ENCODE data around the gene PPM1F.
"Not testable (repeated sequence)": the region's sequence is repeated elsewhere in the genome, so short reads cannot be mapped to it uniquely, and the experiment has no call there.

The PPM1F gene

DNA sequence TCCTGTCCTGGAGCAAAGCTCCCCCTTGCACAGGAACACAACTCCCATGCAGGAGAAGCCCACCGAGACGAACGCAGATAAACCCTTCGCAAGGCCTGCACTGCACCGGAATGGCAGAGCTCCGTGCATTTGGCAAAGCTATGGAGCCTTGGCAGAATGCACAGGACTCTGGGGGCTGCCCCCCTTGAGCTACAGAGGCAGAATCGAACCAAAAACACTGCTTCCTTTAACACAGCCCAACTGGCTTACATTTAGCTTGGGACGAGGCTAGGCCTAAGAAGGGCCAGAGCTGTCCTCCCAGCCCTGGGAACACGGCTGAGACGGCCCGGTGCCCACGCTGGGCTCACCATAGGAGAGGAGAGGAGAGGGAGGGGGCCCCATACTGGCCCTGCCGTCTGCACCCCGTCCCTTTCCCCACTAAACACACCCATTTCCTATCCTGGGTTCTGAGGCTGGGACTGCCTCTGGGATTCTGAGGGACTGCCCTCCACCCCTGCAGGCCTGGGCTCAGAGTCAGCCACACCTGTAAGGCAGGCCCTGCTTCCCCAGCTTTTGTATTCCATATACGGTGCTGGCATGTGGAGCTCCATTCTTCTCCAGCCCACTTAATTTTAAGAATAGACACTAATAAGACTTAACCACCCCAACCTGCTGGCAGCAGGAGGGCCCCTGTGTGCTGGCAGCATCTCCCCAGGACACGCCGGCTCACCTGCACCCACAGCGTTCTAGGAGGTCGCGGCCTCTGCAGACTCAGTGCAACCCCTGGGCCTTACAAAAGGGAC, 32.9 kb downstream of the PPM1F start:
- DNase-seq: no peak

GRCh38 chr22:21918466-21919185, 34.0 kb downstream of the PPM1F start:
- no peak for DNase-seq

DNA sequence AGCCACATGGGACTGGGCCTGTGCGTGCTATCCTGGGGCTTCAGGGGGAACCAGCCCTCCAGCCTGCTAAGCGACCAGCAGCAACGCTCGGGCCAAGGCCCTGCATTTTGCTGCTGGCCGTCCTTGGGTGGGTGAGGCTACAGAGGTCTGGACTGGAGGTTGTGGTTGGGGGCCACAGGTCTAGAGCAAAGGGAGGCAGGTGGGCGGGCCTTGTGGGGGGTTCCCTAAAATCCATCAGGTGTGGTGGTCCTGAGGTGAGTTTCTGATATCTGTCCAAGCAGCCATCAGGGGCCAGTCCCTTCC, 34.7 kb downstream of the PPM1F start:
- no peak for DNase-seq

DNA sequence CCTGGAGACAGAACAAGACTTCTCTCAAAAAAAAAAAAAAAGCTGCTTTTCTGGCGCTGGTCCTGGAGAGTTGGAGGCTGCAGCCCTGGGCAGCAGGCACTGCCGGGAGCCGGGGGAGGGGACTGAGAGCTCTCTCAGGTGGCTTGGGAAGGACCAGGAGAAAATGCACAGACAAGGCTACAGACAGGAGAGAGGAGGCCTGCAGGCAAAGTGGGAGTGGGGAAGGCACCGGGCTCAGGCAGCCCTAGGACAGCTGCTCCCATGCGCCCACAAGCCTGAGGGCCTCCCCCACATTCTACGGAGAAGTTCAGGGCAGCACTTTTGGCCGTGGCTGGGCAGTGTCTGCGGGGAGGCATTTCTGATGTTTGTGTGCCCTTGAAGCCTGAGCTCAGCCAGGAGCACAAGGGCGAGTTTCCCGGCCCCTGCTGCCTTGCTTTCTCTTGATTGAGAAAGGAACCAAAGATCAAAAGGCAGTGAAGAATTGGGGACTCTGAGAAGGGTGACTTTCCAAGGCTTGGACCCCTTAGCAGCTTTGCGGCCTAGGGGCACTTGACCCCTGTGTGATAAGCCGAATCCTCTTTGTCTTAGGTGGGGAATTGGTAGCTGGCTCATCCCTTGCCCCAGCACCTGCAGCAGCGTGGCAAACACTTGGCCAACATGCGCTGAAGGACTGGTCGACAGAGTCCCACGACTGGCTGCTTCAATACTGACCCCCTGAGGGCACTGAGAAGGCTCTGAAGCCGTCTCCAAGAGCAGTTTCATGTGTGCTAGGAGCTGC, 35.3 kb downstream of the PPM1F start:
- no peak for DNase-seq

DNA sequence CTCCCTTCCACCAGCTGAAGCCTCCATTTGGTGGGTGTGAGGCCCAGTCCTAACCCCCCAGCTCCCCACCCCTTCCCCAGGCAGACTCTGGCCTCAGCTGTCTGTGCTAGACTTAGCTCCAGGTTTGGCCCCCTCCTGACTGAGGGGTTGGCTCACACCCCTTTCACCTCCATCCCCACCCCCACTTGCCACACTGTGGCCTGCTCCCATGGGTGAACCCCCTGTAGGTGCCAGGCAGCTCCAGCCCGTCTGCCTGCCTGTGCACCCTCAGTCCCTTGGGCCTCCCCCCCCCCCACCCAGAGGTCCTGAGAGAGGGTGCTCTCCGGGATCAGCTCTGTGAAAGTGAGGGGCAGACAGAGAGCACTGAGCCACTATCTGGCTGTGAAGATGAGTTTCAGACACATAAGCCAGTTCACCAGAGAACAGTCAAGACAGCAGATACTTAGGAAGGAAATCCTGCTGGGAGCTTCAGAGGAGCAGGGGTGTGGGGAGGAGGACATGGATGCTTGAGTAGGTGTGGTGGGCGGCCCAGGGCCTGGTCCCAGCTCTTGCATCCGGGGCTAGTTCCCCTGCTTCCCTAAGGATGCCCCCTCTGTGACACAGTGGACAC, 36.2 kb downstream of the PPM1F start:
- DNase-seq: no peak

- DNase-seq: no peak
These were observed 36.9 kb downstream of the PPM1F start for GRCh38 chr22:21915624-21916308.

DNA sequence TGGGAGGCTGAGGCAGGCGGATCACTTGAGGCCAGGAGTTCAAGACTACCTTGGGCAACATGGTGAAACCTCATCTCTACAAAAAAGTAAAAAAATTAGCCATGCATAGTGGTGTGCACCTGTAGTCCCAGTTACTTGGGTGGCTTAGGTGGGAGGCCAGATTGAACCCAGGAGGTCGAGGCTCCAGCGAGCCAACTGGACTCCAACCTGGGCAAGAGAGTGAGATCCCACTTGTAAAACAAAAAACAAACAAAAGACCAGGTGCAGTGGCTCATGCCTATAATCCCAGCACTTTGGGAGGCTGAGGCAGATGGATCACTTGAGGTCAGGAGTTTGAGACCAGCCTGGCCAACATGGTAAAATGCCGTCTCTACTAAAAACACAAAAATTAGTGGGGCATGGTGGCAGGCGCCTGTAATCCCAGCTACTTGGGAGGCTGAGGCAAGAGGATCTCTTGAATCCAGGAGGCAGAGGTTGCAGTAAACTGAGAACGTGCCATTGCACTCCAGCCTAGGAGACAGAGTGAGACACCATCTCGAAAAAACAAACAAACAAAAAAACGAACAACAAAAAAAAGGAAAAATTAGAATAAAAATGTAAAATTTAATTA, 38.5 kb downstream of the PPM1F start:
- DNase-seq: not testable (repeated sequence)

DNA sequence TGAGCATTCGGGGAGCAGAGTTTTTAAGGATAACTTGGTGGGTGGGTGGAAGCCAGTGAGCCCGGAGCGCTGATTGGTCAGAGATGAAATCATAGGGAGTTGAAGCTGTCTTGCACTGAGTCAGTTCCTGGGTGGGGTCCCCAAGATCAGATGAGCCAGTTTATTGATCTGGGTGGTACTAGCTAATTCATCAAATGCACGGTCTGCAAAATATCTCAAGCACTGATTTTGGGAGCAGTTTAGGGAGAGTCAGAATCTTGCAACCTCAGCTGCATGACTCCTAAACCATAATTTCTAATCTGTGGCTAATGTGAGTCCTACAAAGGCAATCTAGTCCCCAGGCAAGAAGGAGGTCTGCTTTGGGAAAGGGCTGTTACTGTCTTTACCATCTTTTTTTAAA, 42.3 kb downstream of the PPM1F start:
- DNase-seq: not testable (repeated sequence)

DNA sequence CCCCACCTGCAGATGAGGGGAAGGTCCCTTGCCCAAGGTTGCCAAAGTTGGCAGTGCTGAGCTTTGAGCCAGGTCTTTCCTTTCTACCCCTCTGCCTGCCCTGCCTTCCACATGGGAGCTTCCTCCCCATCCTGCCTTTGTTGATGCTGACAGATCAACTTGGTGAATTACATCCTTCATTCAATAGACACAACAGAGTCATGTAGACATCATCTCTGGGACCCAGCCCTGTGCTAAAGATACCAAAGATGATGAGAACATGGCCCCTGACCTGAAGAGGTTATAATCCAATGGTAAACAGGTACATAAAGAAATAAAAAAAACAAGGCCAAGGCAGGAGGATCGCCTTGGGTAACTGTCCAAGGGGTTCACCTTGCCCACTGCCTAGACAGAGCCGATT, 42.8 kb downstream of the PPM1F start:
- no peak for DNase-seq

DNA sequence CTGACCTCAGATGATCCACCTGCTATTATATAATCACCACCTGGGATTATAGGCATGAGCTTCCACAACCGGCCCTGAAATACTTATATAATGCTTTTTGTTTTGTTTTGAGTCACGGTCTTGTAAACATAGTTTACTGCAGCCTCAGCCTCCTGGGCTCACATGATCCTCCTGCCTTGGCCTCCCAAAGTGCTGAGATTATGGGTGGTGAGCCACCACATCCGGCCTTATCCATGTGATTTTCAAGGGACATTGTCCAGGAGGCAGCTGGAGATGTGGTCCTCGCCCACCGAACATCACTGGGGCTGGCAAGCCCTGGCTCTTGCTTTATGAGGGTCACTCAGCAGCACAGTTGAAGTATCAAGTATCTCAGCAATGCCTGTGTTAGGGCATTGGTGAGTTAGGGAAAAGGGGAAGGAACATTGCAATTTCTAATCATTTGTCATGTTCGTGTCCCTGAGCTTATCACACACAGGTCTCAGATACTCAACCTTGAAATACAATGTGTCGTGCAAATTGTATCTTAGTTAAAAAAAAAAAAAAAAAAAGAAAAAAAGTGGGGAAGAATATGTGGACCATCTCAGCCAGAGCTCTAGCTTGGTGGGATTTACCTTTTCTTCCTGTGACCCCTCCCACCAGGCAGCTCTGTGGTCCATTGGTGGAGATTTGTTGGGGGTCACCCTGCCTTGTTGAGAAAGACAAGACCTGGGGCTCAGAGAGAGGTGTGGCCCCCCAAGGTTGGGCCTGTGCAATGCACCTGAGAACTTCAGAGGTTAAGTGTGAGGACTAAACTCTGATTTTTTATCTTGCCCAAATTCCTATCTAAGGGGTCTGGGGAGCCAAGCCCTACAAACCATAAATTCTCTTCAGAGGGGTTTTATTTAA, 44.8 kb downstream of the PPM1F start:
- no peak for DNase-seq

DNA sequence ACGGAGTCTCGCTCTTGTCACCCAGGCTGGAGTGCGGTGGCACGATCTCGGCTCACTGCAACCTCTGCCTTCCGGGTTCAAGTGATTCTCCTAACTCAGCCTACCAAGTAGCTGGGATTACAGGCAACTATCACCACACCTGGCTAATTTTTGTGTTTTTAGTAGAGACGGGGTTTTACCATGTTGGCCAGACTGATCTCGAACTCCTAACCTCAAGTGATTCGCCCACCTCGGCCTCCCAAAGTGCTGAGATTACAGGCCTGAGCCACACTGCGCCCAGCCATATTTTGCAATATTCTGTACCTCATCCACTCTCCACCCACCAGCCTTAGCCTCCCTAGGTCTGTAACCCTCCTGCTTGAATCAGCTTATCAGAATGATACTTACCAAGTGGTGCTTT, 47.4 kb downstream of the PPM1F start:
- DNase-seq: not testable (repeated sequence)

DNA sequence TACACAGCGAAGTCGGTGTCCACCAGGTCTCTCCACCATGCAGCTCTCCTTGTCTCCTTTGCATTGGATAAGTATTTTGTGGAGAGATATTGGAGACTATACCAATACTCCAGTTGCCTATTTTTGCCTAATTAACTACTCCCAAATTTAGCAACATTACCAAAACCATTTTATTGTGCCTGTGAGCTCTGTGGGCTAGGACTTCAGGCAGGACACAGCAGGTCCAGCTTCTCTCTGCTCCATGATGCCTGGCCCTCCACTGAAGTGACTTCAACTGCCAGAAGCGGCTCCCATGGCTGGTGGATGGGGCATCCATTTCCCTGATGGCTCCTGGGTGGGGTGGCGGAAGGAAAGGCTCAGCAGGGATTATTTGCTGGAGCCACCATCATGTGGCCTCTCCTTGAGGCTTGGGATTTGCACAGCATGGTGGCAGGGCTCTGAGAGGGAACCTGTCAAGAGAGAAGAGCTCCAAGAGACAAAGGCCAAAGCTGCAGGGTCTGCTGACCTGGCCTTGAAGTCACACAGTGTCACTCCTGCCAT, 48.3 kb downstream of the PPM1F start:
- DNase-seq: no peak

DNA sequence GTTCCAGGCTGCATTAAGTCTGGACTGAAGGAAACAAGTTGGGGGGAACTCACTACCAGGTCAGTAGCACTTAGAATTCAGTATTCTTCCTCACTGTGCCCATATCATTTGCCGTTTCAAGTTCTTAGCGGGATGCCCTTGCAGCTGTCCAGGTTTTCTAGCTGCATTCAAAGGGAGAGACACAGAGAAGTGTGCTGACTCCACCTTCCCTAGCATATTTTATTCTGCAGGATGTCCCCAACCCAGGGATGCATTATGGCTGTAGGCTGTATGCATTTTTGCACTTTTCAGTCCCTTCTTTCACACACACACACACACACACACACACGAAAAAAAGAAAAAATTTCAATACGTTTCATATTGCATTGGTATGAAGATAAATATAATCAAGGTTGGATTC, 49.4 kb downstream of the PPM1F start:
- DNase-seq: no peak

DNA sequence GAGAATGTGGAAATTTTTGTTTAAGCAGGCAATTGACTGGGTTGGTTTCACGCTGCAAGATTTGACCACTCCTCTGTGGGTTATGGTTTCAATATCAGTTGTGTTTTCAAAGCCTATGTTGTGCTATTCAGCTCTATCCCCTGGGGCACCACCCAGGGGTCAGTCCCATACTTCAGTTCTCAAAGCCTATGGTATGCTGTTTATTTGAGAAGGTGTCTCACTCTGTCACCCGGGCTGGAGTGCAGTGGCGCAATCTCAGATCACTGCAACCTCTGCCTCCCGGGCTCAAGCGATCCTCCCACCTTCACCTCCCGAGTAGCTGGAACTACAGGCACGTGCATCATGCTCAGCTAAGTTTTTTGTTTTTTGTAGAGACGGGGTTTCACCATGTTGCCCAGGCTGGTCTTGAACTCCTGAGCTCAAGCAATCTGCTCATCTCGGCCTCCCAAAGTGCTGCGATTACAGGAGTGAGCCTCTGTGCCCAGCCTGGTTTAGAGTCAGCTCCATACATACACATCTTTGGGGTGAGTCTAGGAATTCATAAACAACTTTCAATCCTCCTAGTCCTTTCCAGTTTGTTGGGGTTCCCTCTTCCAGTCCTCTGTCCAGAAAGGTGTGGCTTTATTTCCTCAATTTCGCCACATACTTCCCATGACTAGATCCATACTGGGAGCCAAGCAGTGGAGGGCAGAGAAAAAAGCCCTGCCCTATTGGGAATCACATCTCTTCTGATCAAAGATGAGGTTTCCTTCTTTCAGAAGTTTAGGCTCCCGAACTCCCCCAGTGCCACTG, 50.2 kb downstream of the PPM1F start:
- no peak for DNase-seq

DNA sequence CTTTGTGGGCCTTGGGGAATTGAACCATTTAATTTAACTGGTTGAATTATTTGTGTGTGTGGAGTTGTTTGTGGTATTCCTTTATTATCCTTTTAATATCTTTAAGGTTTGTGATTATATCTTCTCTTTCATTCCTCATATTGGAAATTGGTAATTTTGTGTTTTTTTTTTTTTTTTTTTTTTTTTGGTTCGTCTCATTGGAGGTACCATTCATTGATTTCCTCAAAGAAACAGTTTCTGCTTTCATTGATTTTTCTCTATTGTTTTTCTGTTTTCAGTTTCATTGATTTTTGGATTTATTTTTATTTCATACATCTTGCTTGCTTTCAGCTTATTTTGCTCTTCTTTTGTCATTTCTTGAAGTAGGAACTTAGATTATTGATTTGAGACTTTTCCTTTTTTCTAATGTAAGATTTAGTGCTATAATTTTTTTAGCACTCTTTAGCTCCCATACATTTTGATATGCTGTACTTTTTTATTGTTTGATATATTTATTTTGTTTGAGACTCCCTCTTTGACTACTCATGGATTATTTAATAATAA, 54.2 kb downstream of the PPM1F start:
- no peak for DNase-seq

GRCh38 chr22:21896951-21897513, 55.6 kb downstream of the PPM1F start:
- DNase-seq: no peak

DNA sequence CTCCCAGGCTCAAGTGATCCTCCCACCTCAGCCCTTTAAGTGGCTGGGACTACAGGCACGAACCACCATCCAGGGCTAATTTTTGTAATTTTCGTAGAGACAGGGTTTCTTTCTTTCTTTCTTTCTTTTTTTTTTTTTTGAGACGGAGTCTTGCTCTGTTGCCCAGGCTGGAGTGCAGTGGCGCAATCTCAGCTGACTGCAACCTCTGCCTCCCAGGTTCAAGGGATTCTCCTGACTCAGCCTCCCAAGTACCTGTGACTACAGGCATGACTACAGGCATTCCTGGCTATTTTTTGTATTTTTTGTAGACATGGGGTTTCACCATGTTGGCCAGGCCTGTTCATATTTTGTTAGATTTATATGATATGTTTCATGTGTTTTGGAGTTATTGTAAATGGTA, 56.4 kb downstream of the PPM1F start:
- not testable (repeated sequence) for DNase-seq

GRCh38 chr22:21894799-21895198, 57.8 kb downstream of the PPM1F start:
- no peak for DNase-seq

DNA sequence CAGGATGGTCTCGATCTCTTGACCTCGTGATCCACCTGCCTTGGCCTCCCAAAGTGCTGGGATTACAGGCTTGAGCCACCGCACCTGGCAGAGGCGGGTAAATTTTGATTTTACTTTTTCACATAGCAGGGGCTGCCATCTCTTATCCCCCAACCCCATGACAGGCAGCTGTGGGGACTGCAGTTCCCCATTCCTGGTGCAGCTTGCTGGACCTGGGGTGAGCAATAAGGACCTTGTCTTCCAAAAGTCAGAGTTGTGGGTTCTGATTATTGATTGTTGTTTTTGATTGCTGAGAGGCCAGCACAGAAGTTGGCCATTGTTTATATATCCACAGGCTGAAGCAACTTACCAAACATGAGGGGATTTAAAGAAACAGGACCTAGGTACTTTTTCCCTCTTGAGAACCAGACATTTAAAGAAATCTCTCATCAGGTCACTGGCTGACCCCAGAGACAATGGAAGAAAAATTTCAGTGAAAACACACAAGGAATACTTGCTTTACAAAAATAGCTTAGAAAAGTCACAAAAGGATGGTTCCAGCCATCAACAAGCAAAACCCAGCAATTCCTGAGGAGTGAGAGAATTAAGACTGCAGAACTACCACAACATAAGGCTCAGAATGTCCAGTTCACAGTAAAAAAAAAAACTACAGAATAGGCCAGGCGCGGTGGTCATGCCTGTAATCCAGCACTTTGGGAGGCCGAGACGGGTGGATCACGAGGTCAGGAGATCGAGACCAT, 63.2 kb downstream of the PPM1F start:
- no peak for DNase-seq
